GM23338 (cell line): ENCODE measurements around the gene AURKAIP1. TPM values are rescaled to one million over a fixed set of nuclear protein-coding genes. Genes with fewer than 3 reads are reported as not detected.

ENCODE experiments used
- ATAC-seq: fragments of 200-7000 bp; cut with Tn5 transposase; 3 replicates; pipeline ENCODE4 v1.9.1; 2020
- DNase-seq: peaks from one replicate; pipeline ENCODE4 v3.0.0-alpha.2; 2015; ENCODE audit warnings: low spot score
- H2AFZ ChIP-seq: fragments of 200-600 bp; sonication (generic); 2 replicates; pipeline ENCODE4 v1.8.0; 2016; ENCODE audit warnings: antibody characterized with exemption, mild to moderate bottlenecking, moderate library complexity
- H3F3A ChIP-seq: fragments of 200-600 bp; sonication (generic); replicated peaks from 2 replicates; pipeline ENCODE4 v1.8.0; 2017; ENCODE audit warnings: antibody characterized with exemption, mixed run types, low read depth
- H3K27ac ChIP-seq: fragments of 200-600 bp; sonication (generic); 2 replicates; pipeline ENCODE4 v1.6.1; 2016; ENCODE audit warnings: low read depth
- H3K27me3 ChIP-seq: fragments of 200-600 bp; sonication (generic); 2 replicates; pipeline ENCODE4 v1.8.0; 2016; ENCODE audit warnings: mild to moderate bottlenecking, mixed run types, moderate library complexity; ENCODE audit not compliant: insufficient read depth
- H3K36me3 ChIP-seq: fragments of 200-600 bp; sonication (generic); 2 replicates; pipeline ENCODE4 v1.8.0; 2016; ENCODE audit warnings: mild to moderate bottlenecking; ENCODE audit not compliant: insufficient read depth
- H3K4me1 ChIP-seq: fragments of 200-600 bp; sonication (generic); 2 replicates; pipeline ENCODE4 v1.8.0; 2016; ENCODE audit warnings: mild to moderate bottlenecking, moderate library complexity; ENCODE audit not compliant: insufficient read depth
- H3K4me2 ChIP-seq: fragments of 200-600 bp; sonication (generic); 2 replicates; pipeline ENCODE4 v1.7.1; 2017; ENCODE audit warnings: mixed run types
- H3K4me3 ChIP-seq: fragments of 200-600 bp; sonication (generic); 2 replicates; pipeline ENCODE4 v1.6.1; 2016; ENCODE audit warnings: mixed run types
- H3K79me2 ChIP-seq: fragments of 200-600 bp; sonication (generic); replicated peaks from 2 replicates; pipeline ENCODE4 v1.8.0; 2017; ENCODE audit warnings: mild to moderate bottlenecking; ENCODE audit not compliant: insufficient read depth
- H3K9me2 ChIP-seq: fragments of 200-600 bp; sonication (generic); 2 replicates; pipeline ENCODE4 v1.8.0; 2017; ENCODE audit not compliant: insufficient read depth
- H4K20me1 ChIP-seq: fragments of 200-600 bp; sonication (generic); replicated peaks from 2 replicates; pipeline ENCODE4 v1.8.0; 2017; ENCODE audit warnings: mild to moderate bottlenecking; ENCODE audit not compliant: insufficient read depth
- H3K27ac Mint-ChIP-seq: 2 replicates; pipeline ENCODE4 v1.8.0; 2020; ENCODE audit warnings: inconsistent platforms, mild to moderate bottlenecking, moderate library complexity, mixed read lengths
- H3K27me3 Mint-ChIP-seq: 3 replicates; pipeline ENCODE4 v1.8.0; 2022; ENCODE audit warnings: low read depth, mild to moderate bottlenecking, moderate library complexity, mixed read lengths, inconsistent platforms; ENCODE audit not compliant: insufficient read depth, poor library complexity
- H3K36me3 Mint-ChIP-seq: 3 replicates; pipeline ENCODE4 v1.8.0; 2021; ENCODE audit warnings: low read depth, mild to moderate bottlenecking, inconsistent platforms, moderate library complexity, mixed read lengths
- H3K4me1 Mint-ChIP-seq: 3 replicates; pipeline ENCODE4 v1.8.0; 2020; ENCODE audit warnings: mild to moderate bottlenecking, inconsistent platforms, mixed read lengths
- H3K4me3 Mint-ChIP-seq: 3 replicates; pipeline ENCODE4 v1.8.0; 2021; ENCODE audit warnings: moderate library complexity, mild to moderate bottlenecking, inconsistent platforms, mixed read lengths
- H3K9me3 Mint-ChIP-seq: 3 replicates; pipeline ENCODE4 v1.8.0; 2020; ENCODE audit warnings: moderate library complexity, mild to moderate bottlenecking, inconsistent platforms, mixed read lengths
- CREB1 ChIP-seq: fragments of 250-450 bp; sonication (Bioruptor Pico); IDR thresholded peaks from 2 replicates; pipeline ENCODE4 v1.5.0; 2020; ENCODE audit warnings: low read depth, mild to moderate bottlenecking, moderate library complexity
- EZH2 ChIP-seq: fragments of 200-600 bp; sonication (generic); IDR thresholded peaks from one replicate; pipeline ENCODE4 v1.8.0; 2017; ENCODE audit warnings: antibody characterized with exemption, mild to moderate bottlenecking, low read depth; ENCODE audit not compliant: unreplicated experiment
- POLR2AphosphoS5 ChIP-seq: IDR thresholded peaks from 2 replicates; pipeline ENCODE4 v1.6.1; 2016; ENCODE audit warnings: antibody characterized with exemption, low read depth
- STAT1 ChIP-seq: IDR thresholded peaks from one replicate; pipeline ENCODE4 v1.6.1; 2016; ENCODE audit warnings: antibody characterized with exemption; ENCODE audit not compliant: unreplicated experiment
- ZNF114 ChIP-seq: fragments of 250-450 bp; sonication (Bioruptor Pico); IDR thresholded peaks from 2 replicates; pipeline ENCODE4 v1.5.0; 2020; ENCODE audit warnings: mild to moderate bottlenecking, moderate library complexity
- polyA plus RNA-seq: library from polyadenylated mRNA; unstranded; fragments of >200 nt; fragmentation: Nextera tagmentation; extraction: Ambion mirVana; gene quantifications from 2 replicates; pipeline ENCODE4 v1.2.1, GENCODE V29; 2016
- total RNA-seq: library from RNA; depleted of rRNA; stranded (reverse); fragments of >200 nt; shearing (Covaris generic); gene quantifications from 2 replicates; pipeline ENCODE4 v1.2.3, GENCODE V29; 2014
- TF ChIP-seq, protein P1 (sequence below): fragments of 250-450 bp; sonication (Bioruptor Pico); IDR thresholded peaks from 2 replicates; pipeline ENCODE4 v1.5.0; 2020; ENCODE audit warnings: mild to moderate bottlenecking, moderate library complexity
- TF ChIP-seq, protein P2 (sequence below), 2 experiments: fragments of 200-600 bp in 1 of 2; sonication (generic) in 1 of 2; conservative IDR thresholded peaks; 2 replicates each; pipeline versions ENCODE4 v1.5.1 to v1.6.1; 2016 to 2017; ENCODE audit warnings: antibody characterized with exemption in 2 of 2, low read depth in 2 of 2, mild to moderate bottlenecking in 2 of 2, moderate library complexity in 1 of 2

AURKAIP1 gene
- total and polyA plus RNA-seq, 2 experiments from 2014 or later: 167 to 355 TPM

DNA sequence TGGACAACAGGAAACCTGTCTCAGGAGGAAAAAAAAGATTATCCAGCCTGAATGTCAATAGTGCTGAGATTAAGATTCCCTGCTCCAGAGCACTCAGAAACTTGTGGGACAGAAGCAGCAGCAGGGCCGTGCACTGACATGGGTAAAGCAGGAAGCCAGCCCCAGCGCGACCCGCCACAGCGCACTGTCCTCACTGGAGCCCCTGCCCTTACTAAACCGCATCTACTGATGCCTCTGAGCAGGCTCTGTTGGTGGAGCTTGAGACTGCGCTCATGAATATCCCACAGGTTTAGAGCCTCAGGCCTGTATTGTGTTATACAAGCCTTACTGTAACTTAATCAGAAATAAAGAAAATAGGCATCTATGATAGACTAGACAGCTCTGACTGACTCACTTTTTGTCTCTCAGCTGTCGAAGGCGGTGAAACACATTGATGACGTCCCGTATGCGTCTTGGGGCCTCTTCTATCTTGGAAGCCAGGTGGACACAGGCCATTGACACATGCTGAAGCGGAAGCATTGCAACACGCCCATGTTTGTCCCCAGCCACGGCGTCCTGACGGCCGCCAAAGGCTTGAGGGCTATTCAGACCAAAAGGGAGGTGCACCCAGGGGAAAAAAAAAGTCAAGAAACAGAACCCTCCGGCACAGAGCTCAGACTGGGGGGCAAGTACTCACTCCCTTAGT is 23.0 kb upstream of the AURKAIP1 start (continued):
- TF ChIP-seq, protein P1, sequence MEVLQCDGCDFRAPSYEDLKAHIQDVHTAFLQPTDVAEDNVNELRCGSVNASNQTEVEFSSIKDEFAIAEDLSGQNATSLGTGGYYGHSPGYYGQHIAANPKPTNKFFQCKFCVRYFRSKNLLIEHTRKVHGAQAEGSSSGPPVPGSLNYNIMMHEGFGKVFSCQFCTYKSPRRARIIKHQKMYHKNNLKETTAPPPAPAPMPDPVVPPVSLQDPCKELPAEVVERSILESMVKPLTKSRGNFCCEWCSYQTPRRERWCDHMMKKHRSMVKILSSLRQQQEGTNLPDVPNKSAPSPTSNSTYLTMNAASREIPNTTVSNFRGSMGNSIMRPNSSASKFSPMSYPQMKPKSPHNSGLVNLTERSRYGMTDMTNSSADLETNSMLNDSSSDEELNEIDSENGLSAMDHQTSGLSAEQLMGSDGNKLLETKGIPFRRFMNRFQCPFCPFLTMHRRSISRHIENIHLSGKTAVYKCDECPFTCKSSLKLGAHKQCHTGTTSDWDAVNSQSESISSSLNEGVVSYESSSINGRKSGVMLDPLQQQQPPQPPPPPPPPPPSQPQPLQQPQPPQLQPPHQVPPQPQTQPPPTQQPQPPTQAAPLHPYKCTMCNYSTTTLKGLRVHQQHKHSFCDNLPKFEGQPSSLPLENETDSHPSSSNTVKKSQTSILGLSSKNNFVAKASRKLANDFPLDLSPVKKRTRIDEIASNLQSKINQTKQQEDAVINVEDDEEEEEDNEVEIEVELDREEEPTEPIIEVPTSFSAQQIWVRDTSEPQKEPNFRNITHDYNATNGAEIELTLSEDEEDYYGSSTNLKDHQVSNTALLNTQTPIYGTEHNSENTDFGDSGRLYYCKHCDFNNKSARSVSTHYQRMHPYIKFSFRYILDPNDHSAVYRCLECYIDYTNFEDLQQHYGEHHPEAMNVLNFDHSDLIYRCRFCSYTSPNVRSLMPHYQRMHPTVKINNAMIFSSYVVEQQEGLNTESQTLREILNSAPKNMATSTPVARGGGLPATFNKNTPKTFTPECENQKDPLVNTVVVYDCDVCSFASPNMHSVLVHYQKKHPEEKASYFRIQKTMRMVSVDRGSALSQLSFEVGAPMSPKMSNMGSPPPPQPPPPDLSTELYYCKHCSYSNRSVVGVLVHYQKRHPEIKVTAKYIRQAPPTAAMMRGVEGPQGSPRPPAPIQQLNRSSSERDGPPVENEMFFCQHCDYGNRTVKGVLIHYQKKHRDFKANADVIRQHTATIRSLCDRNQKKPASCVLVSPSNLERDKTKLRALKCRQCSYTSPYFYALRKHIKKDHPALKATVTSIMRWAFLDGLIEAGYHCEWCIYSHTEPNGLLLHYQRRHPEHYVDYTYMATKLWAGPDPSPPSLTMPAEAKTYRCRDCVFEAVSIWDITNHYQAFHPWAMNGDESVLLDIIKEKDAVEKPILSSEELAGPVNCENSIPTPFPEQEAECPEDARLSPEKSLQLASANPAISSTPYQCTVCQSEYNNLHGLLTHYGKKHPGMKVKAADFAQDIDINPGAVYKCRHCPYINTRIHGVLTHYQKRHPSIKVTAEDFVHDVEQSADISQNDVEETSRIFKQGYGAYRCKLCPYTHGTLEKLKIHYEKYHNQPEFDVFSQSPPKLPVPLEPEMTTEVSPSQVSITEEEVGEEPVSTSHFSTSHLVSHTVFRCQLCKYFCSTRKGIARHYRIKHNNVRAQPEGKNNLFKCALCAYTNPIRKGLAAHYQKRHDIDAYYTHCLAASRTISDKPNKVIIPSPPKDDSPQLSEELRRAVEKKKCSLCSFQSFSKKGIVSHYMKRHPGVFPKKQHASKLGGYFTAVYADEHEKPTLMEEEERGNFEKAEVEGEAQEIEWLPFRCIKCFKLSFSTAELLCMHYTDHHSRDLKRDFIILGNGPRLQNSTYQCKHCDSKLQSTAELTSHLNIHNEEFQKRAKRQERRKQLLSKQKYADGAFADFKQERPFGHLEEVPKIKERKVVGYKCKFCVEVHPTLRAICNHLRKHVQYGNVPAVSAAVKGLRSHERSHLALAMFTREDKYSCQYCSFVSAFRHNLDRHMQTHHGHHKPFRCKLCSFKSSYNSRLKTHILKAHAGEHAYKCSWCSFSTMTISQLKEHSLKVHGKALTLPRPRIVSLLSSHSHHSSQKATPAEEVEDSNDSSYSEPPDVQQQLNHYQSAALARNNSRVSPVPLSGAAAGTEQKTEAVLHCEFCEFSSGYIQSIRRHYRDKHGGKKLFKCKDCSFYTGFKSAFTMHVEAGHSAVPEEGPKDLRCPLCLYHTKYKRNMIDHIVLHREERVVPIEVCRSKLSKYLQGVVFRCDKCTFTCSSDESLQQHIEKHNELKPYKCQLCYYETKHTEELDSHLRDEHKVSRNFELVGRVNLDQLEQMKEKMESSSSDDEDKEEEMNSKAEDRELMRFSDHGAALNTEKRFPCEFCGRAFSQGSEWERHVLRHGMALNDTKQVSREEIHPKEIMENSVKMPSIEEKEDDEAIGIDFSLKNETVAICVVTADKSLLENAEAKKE: no peak

DNA sequence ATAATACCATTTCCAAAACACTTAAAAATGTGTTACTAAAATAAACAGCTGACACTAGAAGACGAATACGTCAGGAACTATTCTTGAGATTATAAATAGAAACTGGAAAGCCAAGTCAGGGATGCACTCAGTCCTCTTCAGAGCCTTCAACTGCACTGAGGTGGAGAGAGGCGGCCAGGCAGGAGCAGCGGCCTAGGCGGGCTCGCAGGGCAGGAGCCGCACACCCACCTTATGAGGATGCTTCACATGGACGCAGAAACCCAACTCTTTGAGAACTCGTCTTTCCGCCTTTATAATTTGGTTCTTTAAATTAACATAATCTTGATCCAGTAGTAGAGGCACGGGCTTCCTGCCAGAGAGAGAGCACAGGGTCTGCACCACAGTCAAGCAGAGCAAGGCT is 20.2 kb upstream of the AURKAIP1 start:
- Histone ChIP-seq H3K27me3 (no peaks in the 10 kb centered on the region), H3K79me2 (peaks cover 70% of the 10 kb centered on the region), H3K4me2 (no peak overlapping the region), H3K36me3 (peaks cover 63% of the 10 kb centered on the region), H3K27ac (no peak overlapping the region), H4K20me1 (peaks cover 38% of the 10 kb centered on the region), H2AFZ (no peak overlapping the region), H3K4me3 (no peak overlapping the region), H3F3A (peaks cover 52% of the 10 kb centered on the region), H3K4me1 (peaks cover 7% of the 10 kb centered on the region; the same call in 1 of the 2 replicates), H3K9me2 (no peaks in the 10 kb centered on the region)
- H3K4me1 Mint-ChIP-seq: peaks cover 5% of the 10 kb centered on the region
- H3K4me3 Mint-ChIP-seq: no peak overlapping the region
- DNase-seq (no peak), ATAC-seq (no peak)
- no peaks in the 10 kb centered on the region for H3K9me3 Mint-ChIP-seq
- peaks cover 80% of the 10 kb centered on the region for H3K36me3 Mint-ChIP-seq
- peaks cover 8% of the 10 kb centered on the region for H3K27me3 Mint-ChIP-seq
- H3K27ac Mint-ChIP-seq: no peak overlapping the region
- no peak for TF ChIP-seq ZNF114 (CRISPR knock-in tag)
- no peak for TF ChIP-seq POLR2AphosphoS5
- no peak for TF ChIP-seq STAT1
- TF ChIP-seq, protein P1: no peak
- TF ChIP-seq, protein P2, sequence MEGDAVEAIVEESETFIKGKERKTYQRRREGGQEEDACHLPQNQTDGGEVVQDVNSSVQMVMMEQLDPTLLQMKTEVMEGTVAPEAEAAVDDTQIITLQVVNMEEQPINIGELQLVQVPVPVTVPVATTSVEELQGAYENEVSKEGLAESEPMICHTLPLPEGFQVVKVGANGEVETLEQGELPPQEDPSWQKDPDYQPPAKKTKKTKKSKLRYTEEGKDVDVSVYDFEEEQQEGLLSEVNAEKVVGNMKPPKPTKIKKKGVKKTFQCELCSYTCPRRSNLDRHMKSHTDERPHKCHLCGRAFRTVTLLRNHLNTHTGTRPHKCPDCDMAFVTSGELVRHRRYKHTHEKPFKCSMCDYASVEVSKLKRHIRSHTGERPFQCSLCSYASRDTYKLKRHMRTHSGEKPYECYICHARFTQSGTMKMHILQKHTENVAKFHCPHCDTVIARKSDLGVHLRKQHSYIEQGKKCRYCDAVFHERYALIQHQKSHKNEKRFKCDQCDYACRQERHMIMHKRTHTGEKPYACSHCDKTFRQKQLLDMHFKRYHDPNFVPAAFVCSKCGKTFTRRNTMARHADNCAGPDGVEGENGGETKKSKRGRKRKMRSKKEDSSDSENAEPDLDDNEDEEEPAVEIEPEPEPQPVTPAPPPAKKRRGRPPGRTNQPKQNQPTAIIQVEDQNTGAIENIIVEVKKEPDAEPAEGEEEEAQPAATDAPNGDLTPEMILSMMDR (conservative IDR thresholded peaks at IDR 0.05; ENCODE audit: low read depth in 2 of 2): no peak
- no peak for TF ChIP-seq CREB1 (CRISPR knock-in tag)
- no peak for TF ChIP-seq EZH2
